ENCODE data around the gene ANO6.
"Not testable (repeated sequence)": the region's sequence is repeated elsewhere in the genome, so short reads cannot be mapped to it uniquely, and the experiment has no call there.

ANO6 gene

DNA sequence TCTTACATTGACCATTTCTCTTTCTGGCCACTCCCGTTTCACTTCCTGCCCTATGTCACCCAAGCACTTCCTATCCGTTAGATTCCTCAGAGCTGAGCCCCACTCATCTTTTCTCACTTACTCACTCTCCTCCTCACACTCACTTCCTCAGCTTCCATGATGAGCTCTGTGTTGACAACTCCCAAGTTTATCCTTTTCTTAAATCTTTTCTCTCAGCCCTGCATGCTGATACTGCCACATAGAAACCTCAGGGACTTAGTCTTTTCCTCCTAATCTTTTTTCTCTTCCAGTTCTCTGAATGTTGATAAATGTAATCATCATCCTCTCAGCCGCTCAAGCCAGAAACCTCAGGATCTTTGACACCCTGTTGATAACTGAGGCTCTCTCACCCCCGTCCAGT is 99.6 kb downstream of the ANO6 start:
- no peak for FAIRE-seq

DNA sequence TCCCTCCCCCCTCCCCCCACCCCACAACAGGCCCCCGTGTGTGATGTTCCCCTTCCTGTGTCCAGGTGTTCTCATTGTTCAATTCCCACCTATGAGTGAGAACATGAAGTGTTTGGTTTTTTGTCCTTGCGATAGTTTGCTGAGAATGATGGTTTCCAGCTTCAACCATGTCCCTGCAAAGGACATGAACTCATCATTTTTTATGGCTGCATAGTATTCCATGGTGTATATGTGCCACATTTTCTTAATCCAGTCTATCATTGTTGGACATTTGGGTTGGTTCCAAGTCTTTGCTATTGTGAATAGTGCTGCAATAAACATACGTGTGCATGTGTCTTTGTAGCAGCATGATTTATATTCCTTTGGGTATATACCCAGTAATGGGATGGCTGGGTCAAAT is 101.4 kb downstream of the ANO6 start:
- not testable (repeated sequence) for FAIRE-seq

DNA sequence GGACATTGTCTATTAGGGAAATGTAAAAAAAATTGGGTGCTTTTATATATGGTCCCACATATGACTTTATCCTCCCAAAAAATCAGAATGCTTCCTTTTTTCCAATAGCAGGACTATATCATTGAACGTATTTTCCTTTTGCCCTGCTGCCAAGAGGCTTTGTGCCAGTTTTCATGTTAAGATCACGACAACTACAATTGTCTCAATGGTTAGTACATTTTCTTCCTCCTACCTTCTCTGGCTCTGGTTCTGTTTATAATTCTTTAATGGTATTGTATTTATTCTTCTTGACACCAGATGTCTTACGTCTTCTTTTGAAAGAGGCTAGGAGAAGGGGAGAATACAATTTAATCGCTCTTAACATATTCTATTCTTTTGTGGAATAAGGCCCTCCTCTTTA is 106.9 kb downstream of the ANO6 start:
- no peak for FAIRE-seq

DNA sequence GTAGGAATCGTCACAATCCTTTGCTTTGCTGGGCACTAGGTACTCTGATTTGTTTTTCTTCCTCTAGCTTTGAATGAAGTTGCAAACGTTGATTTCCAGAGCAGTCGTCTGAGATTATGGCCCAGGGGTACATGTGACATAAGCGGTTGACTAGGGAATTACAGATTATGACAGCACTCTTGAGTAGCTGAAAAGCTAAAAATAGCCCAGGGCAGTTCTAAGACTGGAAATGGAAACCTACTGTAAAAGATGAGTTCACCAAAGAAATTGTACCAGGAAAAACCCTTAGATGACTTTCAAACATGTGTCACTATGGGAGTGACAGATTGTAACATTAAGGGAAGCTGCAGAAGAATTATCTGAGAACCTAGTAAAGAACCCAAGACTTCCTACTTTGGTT is 108.5 kb downstream of the ANO6 start:
- no peak for FAIRE-seq

DNA sequence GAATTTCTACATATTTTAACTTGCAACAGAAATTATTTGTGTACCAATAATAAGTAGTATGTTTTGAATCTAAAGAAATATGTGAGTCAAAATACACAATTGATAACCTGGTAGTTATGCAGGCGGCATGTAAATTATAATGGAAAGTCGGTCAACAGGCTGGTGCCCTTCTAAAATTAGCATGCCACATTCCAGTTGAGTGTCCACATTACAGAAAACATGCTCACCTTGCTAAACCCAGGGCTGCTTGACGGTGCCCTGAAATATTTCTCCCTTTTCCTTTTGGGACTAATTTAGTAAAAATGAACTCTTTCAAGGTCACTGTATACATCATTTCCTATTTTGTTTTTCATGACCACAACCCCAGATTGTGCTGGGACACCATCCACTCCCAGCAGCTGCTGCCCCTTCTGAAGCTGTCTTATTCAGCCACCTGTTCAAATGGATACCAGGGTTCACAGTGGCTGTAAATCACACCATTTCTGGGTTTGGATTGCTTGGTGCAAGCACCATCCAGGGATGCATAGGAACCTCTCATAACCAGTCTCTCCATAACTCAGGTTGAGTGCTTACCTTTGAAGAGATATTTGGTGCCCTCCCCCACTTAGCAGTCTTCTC is 110.6 kb downstream of the ANO6 start:
- FAIRE-seq, result no peak

DNA sequence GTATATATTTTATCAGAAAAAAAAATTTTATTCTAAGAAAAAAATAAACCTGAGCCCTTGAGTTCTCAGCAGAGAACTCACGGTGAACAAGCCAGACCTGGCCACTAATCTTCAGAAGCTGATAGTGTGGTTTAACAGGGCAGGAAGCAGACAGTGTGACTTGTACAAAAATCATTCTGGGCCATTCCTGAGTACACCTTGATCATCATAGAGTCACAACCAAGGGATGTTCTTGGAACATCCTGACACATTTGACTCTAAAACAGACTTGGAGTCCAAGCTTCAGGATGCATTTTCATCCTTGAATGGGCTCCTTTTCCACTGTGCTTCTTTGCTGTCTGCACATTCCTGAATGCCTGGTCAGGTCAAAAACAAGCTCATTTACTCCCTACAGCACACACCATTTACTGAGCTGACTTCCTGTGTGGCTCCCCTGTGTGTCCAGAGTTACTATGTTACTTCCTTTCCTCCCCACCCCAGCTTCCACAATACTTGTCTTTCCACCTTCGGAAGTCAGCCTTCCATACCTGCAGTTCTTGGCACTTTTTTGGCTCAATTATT is 112.0 kb downstream of the ANO6 start:
- FAIRE-seq, result no peak

DNA sequence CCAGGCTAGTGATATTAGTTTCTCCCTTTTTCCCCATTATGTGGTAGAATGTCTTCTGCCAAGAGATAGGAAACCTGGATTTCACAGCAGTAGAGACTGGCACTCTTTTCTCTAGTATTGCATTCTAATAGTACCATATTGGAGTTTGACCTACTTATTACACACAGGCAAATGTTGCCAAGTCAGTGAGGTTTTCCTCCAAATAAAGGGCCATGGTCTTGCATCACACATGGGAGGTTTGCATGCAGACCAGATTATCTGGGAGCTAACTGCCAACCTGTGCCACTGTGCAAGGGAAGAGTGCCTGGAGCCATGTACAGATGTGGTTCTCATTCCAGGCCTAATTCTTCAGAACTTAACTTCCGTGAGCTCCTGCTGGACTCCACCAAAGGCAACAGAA is 113.3 kb downstream of the ANO6 start:
- FAIRE-seq, result no peak

DNA sequence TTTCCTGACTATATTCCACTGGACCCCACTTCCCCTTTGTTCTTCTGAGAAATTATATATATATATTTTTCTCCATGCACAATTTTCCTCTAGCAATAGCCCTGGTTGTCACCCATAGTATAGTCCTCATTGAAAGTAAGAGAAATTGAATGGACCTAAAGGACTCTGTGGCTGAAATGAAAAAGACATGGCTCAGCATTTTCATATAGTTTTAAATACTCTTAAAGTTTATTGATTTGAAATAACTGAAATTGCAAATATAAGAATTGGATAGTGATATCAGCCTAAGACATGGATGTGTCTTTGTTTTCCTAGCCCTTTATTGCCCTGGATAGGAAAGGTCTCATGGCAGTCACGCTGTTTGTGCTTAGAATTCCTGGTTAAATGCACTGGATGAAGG is 113.8 kb downstream of the ANO6 start:
- FAIRE-seq, result no peak

DNA sequence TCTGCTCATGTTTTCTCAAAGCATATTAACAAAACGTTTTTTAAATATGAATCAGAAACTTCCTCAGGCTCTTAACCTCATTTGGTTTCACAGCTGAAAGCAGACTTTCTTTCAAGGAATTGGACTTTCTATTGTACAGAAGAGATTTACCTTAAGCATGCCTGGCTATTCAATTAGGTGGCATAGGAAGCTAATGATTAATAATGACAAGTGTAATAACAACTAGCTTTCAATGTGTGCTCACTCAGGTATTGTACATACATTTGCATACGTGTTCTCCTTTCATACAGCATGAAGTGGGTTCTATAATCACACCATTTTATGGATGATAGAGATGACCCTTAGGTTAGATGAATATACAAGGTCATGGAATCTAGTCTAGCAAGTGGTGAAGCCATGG is 115.7 kb downstream of the ANO6 start:
- no peak for FAIRE-seq

DNA sequence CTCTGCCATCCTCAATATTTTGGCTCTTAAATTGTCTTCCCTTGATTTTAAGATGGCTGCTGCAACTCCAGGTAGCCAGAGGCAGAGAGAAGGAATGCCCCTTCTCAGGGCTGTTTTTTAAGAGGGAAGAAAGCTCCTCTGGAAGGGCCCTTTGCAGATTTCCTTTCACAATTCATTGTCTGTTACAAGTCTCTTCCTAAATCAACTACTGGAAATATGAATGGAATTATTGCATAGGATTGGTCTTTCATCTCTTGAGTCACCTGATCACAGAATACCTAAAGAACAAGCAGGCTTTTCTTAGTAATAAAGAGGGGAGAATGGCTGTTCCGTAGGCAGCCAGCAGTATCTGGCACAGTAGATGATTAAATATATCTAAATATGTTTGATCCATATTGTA is 118.5 kb downstream of the ANO6 start:
- no peak for FAIRE-seq

DNA sequence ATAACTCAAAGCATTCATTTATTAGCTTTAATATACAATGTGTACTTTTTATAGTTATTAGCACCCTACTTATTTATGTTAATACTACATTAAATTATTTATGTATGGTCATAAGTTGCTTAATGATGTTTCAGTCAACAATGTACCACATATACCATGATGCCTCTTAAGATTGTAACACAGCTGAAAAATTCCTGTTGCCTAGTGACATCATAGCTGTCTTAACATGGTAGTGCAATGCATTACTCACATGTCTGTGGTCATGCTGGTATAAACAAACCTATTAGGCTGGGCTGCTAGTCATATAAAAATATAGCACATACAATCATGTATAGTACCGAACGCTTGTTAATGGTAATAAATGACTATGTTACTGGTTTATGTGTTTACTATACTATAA is 120.4 kb downstream of the ANO6 start:
- peak; percentile 4 for FAIRE-seq

DNA sequence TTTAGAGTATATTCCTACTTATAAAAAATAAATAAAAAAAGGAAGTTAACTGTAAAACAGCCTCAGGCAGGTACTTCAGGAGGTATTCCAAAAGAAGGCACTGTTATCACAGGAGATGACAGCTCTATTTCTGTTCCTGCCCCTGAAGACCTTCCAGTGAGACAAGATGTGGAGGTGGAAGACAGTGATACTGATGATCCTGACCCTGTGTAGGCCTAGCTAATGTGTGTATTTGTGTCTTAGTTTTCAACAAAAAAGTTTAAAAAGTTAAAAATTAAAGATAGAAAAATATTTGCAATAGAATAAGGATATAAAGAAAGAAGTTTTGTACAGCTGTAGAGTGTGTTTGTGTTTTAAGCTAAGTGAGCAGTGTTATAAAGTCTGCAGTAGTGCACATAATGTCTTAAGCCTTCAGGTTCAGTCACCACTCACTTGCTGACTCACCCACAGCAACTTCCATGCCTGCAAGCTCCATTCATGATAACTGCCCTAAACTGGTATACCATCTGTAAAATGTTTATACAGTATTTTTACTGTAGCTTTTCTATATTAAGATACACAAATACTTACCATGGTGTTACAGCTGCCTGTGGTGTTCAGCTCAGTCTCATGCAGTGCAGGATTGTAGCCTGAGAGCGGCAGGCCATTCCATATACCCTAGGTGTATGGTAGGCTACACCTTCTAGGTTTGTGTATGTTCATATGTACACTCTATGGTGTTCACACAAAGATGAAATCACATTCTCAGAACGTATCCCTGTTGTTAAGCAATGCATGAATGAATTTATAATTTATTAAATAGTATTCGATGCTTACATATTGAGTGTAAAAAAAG is 121.1 kb downstream of the ANO6 start:
- FAIRE-seq, result no peak

DNA sequence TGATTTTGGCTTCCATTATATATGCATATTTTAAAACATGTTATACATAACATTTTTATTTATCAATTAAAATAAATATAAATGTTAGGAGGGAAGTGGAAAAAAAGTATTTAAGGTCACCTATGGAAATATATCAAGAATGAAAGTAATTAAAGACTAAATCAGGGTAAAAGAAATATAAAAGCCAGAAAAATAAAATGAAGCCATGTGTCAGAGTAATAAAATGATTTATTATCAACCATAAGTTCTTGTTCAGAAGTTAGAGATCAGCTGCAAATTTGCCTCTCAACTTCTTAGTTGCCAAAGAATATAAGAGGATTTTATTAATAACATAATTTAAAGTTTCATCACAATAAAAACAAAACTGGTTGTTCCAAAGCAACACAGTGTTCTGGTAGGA is 121.9 kb downstream of the ANO6 start:
- no peak for FAIRE-seq

DNA sequence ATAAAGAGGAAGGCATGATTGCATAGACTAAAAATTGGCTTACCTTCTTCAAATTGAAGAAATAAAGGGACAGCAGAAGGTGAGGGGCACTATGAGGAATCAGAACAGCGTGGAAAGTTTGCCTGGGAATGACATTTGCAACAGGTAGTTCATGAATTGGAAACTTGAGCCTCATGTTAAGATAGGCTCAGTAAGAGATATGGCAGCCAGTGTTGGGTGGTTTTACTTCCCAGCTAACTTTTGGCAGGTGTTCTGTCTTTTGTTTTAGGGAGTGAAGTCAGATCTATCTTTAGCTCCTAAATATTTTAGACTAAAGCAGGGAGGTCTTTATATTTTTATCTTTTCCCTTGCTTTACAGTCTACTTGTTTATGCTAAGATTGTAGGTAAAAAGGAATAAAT is 122.4 kb downstream of the ANO6 start:
- no peak for FAIRE-seq

DNA sequence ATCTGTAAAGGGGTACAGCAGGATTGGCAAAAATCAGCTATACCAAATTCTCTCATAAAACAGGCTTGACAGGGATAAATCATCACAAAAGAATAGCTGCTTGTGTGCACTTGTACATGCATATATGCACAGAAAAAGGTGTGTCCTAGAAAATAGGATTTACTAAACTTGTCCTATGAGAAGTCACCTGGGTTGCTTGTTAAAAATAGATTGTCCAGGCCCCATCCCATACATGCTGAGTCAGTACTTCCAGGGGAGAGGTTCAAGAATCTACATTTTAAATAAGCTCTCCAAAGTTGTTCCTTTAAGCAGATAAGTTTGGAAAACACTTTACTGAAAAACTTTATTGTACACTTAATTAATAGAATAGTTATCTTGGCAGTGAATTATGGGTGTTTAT is 123.1 kb downstream of the ANO6 start:
- FAIRE-seq, result no peak

DNA sequence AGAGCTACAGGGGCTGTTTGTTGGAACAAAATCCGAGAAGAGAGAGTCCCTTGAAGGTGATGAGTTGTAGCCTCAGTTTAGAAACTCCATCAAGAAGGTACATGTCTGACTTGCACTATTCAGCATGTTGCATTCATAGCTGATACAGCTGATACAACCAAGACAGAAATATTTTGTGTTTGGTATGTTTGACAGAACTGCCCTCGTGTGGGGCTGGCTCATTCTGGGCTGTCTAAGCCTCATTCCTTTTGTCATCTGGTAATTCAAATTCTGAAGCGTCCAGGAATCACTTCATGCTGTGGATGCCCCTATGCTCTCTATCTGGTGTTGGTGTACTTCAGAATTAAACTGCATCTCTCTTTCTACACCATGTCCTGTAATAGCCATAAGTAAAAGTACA is 126.3 kb downstream of the ANO6 start:
- FAIRE-seq, result no peak

DNA sequence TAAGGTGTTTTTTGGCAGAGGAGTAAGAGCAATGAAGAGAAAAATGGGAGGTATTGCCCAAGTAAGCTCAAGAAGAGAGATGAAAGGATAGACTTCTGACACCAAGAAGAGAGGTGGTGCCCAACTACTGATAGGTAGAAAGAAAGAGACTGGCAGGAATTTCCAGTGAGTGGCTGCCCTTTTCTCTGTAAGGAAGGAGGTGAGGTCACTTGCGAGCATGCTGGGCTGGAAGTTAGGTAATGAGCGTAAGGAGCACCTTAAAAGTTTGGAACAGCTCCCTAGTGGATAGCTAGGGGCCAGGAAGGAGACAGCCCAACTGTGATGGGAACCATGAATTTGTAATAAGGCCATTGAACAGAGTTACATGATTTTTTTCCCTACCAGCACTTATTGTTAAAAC is 127.0 kb downstream of the ANO6 start:
- FAIRE-seq, result no peak

DNA sequence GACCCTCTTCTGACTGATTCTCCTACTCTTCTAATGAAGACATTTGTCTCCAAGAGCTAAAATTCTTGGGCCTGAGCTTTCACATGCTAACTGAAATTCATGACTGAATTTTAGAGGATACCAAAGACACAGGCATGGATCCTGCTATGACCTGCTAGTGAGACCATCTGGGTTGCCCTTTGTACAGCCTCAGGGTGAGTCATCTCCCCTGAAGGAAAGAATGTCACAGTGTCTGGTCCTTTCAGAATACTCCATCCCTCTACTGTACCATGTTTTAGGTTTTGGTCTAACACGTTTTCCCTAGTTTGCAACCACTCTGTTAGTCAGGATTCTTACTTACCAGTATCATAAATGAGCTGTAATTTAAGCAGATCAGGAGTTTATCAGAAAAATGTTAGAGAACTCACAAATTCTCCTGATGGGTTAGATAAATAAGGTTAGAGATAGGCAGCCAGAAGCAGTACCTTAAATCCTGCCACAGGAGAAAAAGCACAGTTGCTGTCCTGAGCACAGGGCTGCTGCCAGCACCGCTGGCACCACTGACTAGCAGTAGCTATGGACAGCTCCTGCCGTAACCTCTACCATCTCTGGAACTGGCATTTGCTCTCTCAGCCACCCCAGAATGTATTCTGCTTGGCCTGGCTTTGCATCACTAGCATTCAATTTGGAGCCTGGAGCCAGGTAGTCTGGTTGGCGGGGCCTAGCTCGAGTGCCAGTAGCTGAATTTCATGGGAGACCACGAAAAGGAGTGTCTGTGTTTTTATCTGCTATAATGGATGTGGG is 127.6 kb downstream of the ANO6 start:
- FAIRE-seq, result no peak

DNA sequence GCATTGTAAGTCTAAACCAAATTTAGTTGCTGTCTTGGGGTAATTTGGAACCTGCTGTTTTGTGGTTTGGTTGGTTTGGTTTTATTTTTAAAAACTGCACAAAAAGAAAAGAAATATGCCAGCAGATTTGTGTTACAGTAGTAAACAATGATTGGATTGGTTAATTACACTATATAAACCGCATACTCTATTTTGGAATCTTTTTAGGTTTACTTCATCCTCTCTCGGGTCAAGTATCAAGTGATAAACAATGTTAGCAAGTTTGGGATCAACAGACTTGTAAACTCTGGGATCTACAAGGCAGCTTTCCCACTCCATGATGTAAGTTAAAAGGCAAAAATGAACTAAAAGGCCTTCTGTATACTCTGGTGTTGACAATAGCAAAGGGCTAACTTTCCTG is 132.4 kb downstream of the ANO6 start:
- FAIRE-seq, result no peak

DNA sequence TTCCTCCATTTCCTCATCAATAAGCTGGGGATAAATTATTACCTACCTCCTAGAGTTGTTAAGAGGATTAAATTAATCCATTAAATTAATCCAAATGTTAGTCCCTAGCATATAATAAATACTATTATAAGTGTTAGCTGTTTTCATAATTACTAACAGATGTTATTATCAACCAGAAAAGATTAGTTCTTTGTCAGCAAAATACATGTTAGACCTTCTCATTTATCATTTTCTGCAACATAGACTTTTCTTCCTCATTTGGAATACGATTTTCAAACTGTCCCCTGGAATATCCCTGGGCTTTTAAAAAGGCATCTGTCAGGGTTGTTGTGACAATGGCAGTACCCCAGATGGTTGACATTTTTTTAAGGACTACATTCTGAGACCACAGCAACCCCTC is 133.1 kb downstream of the ANO6 start:
- FAIRE-seq, result no peak

DNA sequence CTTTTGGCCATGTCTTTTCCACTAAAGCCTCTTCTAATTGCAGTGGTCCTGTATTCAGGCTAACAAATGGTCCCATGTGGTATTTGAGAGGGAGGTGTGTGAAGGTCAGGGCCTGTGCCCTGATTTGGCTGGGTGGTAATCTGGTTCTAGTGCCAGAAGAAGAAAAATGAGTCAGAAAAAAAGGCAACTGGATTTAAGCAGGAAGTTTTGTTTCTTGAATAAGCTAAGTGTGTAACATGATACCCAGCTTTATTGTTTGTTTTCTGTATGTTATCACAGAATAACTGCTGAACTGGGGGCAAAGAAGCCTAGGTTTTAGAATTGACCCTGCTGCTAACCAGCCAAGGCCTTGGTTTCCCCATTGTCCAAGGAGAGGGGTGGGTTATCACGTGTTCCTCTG is 134.0 kb downstream of the ANO6 start:
- FAIRE-seq, result no peak

DNA sequence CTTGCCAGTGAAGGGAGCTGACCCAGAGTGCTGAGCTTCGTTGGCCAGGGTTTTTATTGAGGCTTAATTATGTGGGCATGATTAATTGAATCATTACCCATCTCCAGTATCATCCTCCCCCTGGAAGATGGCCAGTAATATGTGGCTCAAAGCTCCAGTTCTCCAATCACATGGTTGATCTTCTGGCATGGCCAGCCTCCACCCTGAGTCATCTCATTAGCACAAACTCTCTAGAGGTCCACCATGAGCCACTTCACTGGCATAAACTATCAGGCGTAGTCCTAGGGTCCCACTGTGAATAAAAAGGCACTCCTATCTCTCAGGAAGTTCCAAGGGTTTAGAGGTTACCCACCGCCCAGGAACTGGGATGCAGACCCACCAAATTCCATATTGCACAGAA is 135.0 kb downstream of the ANO6 start:
- FAIRE-seq, result no peak

DNA sequence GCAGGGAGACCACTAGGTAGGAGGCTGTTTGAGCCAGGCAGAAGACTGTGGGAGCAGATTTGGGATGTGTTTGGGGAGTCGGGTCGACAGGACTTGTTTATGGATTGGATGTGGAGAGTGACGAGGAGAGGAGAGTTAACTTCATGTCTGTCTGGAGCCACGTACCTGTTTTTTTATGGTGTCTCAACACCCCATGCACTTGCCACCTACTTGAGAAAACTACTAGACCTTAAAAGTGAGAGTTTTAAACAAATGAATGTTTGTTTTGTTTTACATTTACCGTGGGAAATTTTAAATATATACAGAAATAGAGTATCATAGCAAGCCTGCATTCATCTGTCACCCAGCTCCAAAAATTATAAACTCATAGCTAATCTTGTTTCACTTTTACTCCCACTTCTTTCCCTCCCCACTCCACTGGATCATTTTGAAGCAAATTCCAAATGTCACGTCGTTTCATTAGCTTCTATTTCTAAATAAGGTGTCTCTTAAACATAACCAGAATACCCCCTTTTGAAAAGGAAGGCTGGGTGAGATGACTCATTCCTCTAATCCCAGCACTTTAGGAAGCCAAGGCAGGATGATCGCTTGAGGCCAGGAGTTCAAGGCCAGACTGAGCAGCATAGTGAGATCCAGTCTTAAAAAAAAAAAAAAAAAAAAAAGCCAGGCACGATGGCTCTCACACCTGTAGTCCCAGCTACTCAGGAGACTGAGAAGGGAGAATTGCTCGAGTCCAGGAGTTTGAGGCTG is 136.2 kb downstream of the ANO6 start:
- peak; percentile 15 for FAIRE-seq

All from endometrium (tissue), 2 donors.